ENCODE results near the gene FOXL1.

- TF ChIP-seq EP300 (IDR thresholded peaks at IDR 0.05) (no peak), CTCF (IDR thresholded peaks at IDR 0.05) (no peak), POLR2A (IDR thresholded peaks at IDR 0.05; ENCODE audit: low read depth) (no peak)
Measured at GRCh38 chr16:86541560-86541959, 36.8 kb upstream of the FOXL1 start.

Measured in esophagus muscularis mucosa (tissue), 4 donors.